Stomach (tissue), 9 donors: Measurements from ENCODE around the gene CWC22. TPM values are rescaled to one million over a fixed set of nuclear protein-coding genes. Genes with fewer than 3 reads are reported as not detected.

ENCODE experiments used
- DNase-seq, 2 donors: peaks; one replicate each; pipeline versions ENCODE4 v3.0.0 to v3.0.0-alpha.2; 2013 to 2019
- H3K27ac ChIP-seq, 5 donors: fragments of 200-600 bp in 4 of 5; sonication (generic) in 4 of 5; one replicate each; pipeline ENCODE4 v1.5.1; 2013 to 2019; ENCODE audit warnings: mild to moderate bottlenecking in 1 of 5, moderate library complexity in 1 of 5
- H3K27me3 ChIP-seq, 3 donors: fragments of 200-600 bp; sonication (generic); one replicate each; pipeline ENCODE4 v1.5.1; 2017 to 2019; ENCODE audit warnings: mixed run types in 1 of 3
- H3K36me3 ChIP-seq, 4 donors: fragments of 200-600 bp; sonication (generic); 1 replicate in 3 of 4; 2 replicates in 1 of 4; pipeline ENCODE4 v1.5.1; 2016 to 2019
- H3K4me1 ChIP-seq, 4 donors: fragments of 200-600 bp; sonication (generic); one replicate each; pipeline ENCODE4 v1.5.1; 2016 to 2019
- H3K4me3 ChIP-seq, 4 donors: fragments of 200-600 bp; sonication (generic) in 3 of 4; one replicate each; pipeline ENCODE4 v1.5.1; 2016 to 2019; ENCODE audit warnings: mild to moderate bottlenecking in 1 of 4
- H3K9me3 ChIP-seq, 4 donors: fragments of 200-600 bp; sonication (generic); one replicate each; pipeline ENCODE4 v1.5.1; 2016 to 2019
- EP300 ChIP-seq: sonication (generic); formaldehyde crosslinking; IDR thresholded peaks from one replicate; pipeline ENCODE4 v1.6.1; 2017; ENCODE audit warnings: antibody characterized with exemption
- POLR2A ChIP-seq, 4 donors: fragments of 450-650 bp; IDR thresholded peaks; one replicate each; pipeline ENCODE4 v1.6.1; 2016; ENCODE audit warnings: antibody characterized with exemption in 4 of 4, control low read depth in 2 of 4, mild to moderate bottlenecking in 1 of 4, moderate library complexity in 1 of 4
- POLR2AphosphoS5 ChIP-seq, 3 donors: sonication (generic); formaldehyde crosslinking; IDR thresholded peaks; one replicate each; pipeline ENCODE4 v1.6.1; 2016; ENCODE audit warnings: antibody characterized with exemption in 3 of 3
- WGBS, 5 donors: extraction: QIAGEN DNeasy Blood & Tissue Kit in 3 of 5; methylation state at CpG; one replicate each; pipeline versions ENCODE4 v1.1.5 to v1.1.7; 2013 to 2018; 5-methylcytosine and 5-hydroxymethylcytosine counted together
- intact Hi-C: fragments of 100-400 bp; cut with DNase I; formaldehyde crosslinking; loops from one replicate; pipeline ENCODE4 v1.15.1; 2023; ENCODE audit warnings: low total_unique reads
- polyA plus RNA-seq, 3 donors: library from polyadenylated mRNA; stranded (reverse); fragments of 200-250 nt; gene quantifications; one replicate each; pipeline ENCODE4 v1.2.3, GENCODE V29; 2013
- total RNA-seq, 5 donors: library from RNA; depleted of rRNA; stranded (reverse); fragments of >200 nt; gene quantifications; one replicate each; pipeline versions ENCODE4 v1.1.0 to v1.2.3, GENCODE V29; 2014 to 2016
- TF ChIP-seq, protein P1 (sequence below), 7 experiments: fragments of 450-650 bp in 4 of 7; fragments of 200-600 bp in 3 of 7; sonication (generic) in 3 of 7; IDR thresholded peaks; one replicate each; pipeline ENCODE4 v1.5.1; 2016 to 2019; ENCODE audit warnings: antibody characterized with exemption in 7 of 7, control low read depth in 2 of 7, mild to moderate bottlenecking in 1 of 7
- donor health status: healthy with polysubstance abuse.
- donor health status: Bipolar disorder and iron deficiency.
- donor health status: healthy.

Gene CWC22
- total and polyA plus RNA-seq, 8 donors = 2.9 to 24.0 (median 12.1) TPM

DNA sequence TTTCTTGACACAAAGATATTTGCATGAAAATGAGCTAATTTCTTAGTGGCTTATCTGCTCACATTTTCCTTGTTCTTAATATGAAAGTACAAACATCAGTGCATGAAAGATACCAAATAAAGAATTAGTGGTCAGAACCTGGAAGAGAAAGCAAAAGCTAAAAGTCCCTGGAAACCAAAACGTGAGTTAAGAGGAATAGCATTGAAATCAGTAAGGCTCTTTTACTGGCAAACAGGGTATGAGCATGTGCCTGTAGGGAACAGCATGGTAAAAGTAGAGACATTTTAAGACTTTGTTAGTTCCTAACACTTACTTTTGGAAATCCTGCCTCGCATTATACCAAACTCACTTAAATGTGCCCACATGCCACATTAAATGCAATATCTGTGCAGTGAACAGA lies 31.9 kb upstream of the CWC22 start:
- TF ChIP-seq, protein P1, sequence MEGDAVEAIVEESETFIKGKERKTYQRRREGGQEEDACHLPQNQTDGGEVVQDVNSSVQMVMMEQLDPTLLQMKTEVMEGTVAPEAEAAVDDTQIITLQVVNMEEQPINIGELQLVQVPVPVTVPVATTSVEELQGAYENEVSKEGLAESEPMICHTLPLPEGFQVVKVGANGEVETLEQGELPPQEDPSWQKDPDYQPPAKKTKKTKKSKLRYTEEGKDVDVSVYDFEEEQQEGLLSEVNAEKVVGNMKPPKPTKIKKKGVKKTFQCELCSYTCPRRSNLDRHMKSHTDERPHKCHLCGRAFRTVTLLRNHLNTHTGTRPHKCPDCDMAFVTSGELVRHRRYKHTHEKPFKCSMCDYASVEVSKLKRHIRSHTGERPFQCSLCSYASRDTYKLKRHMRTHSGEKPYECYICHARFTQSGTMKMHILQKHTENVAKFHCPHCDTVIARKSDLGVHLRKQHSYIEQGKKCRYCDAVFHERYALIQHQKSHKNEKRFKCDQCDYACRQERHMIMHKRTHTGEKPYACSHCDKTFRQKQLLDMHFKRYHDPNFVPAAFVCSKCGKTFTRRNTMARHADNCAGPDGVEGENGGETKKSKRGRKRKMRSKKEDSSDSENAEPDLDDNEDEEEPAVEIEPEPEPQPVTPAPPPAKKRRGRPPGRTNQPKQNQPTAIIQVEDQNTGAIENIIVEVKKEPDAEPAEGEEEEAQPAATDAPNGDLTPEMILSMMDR (IDR thresholded peaks at IDR 0.05) = no peak
- TF ChIP-seq POLR2A (IDR thresholded peaks at IDR 0.05) (no peak), EP300 (no peak), POLR2AphosphoS5 (IDR thresholded peaks at IDR 0.05) (no peak)
- Histone ChIP-seq H3K27ac (no peak overlapping the region), H3K9me3 (no peaks in the 10 kb centered on the region), H3K36me3 (no peaks in the 10 kb centered on the region), H3K27me3 (no peaks in the 10 kb centered on the region), H3K4me3 (no peak overlapping the region), H3K4me1 (no peaks in the 10 kb centered on the region)
- DNase-seq = no peak
- 57 to 65% (median 60%) methylated on average over 2 of the region's 2 CpGs for WGBS, 5 donors
- intact Hi-C loops = no loop called here

DNA sequence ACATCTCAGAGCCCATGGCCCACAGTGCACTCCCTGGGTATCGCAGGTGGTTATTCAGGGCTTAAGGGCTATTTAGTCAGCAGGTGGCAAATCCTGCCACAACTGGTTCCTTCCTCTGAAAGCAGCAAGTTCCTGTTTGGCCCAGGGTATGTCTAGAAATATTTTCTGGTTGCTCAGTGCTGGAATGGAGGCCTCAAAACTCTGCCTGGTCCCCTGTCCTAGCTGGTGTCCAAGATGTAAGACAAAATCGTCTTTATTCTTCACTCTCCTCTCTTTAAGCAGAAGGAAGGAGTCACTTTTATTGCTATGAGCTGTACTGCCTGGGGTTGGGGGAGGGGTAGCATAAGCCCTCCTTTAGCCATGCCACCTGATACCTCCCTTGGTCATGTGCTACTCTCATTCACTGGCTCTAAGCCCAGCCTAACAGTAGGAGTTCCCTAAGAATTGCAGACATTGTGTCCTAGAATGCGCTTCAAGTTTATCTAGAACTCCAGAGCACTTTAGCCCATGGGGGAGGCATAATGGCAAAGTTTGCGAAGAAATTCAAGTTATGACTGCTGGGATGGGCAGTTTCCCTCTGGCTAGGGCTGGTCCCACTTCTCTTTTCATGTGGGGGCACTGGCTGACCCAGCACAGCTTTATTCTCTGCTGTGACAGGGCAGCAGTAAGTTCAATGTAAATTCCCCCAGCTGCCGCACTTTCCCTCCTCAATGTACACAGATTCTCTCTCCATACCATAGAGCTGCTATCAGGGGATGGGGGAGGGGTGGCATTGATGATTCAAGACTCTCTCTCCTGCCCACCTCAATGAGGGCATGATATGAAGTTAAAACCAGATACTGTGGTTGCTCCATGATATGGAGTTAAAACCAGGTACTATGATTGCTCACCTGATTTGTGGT lies 27.1 kb upstream of the CWC22 start:
- H3K27me3 ChIP-seq = no peaks in the 10 kb centered on the region
- TF ChIP-seq EP300 = no peak
- TF ChIP-seq, protein P1 (IDR thresholded peaks at IDR 0.05) = no peak
- TF ChIP-seq POLR2A (IDR thresholded peaks at IDR 0.05) = no peak
- TF ChIP-seq POLR2AphosphoS5 (IDR thresholded peaks at IDR 0.05) = no peak
- intact Hi-C loops = no loop called here
- H3K36me3 ChIP-seq = no peaks in the 10 kb centered on the region
- H3K4me1 ChIP-seq = no peaks in the 10 kb centered on the region
- 55 to 81% (median 70%) methylated on average over 5 of the region's 5 CpGs for WGBS, 5 donors
- H3K27ac ChIP-seq = no peak overlapping the region
- peak in 1 of 2 donors; percentile 12 for DNase-seq
- peaks cover 0 to 8% (median 3%) of the 10 kb centered on the region in 4 donors for H3K9me3 ChIP-seq
- no peak overlapping the region for H3K4me3 ChIP-seq

DNA sequence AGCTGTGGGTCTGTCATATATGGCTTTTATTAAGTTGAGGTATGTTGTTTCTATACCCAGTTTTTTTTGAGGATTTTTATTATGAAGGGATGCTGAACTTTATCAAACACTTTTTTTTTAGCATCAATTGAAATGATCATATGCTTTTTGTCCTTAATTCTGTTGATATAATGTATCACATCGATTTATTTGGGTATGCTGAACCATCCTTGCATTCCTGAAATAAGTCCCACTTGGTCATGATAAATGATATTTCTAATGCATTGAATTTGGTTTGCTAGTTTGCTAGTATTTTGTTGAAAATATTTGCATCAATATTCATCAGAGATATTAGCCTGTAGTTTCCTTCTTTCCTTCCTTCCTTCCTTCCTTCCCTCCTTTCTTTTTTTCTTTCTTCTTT lies 22.5 kb upstream of the CWC22 start:
- DNase-seq = no peak
- TF ChIP-seq, protein P1 (IDR thresholded peaks at IDR 0.05) = no peak
- TF ChIP-seq EP300 (no peak), POLR2AphosphoS5 (IDR thresholded peaks at IDR 0.05) (no peak), POLR2A (IDR thresholded peaks at IDR 0.05) (no peak)
- Histone ChIP-seq H3K27me3 (no peaks in the 10 kb centered on the region), H3K27ac (no peak overlapping the region), H3K4me1 (no peaks in the 10 kb centered on the region), H3K36me3 (no peaks in the 10 kb centered on the region), H3K9me3 (peaks cover 0 to 13% (median 5%) of the 10 kb centered on the region in 4 donors), H3K4me3 (no peak overlapping the region)
- intact Hi-C loops = no loop called here
- WGBS, 5 donors = 82 to 86% (median 85%) methylated on average over 1 of the region's 1 CpG

DNA sequence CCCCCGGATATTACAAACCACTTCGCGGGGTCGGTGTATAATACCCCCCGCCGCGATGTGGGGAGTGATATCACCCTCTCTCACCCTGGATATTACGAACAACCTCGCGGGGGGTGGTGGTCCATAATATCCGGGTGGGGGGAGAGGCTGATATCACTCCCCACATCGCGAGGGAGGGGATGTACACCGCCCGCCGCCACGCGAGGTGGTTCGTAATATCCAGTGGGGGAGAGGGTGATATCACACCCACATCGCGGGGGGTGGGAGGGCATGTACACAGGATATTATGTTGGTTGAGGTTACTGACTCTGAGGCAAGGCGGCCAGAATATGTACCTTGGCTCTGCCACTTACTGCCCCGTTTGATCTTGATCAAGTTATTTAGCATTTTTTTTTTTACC lies 14.8 kb upstream of the CWC22 start:
- Histone ChIP-seq H3K36me3 (no peaks in the 10 kb centered on the region), H3K9me3 (no peaks in the 10 kb centered on the region), H3K4me1 (no peaks in the 10 kb centered on the region), H3K27me3 (no peaks in the 10 kb centered on the region), H3K4me3 (no peak overlapping the region), H3K27ac (no peak overlapping the region)
- TF ChIP-seq, protein P1 (IDR thresholded peaks at IDR 0.05) = no peak
- TF ChIP-seq POLR2A (IDR thresholded peaks at IDR 0.05) (no peak), EP300 (no peak), POLR2AphosphoS5 (IDR thresholded peaks at IDR 0.05) (no peak)
- DNase-seq = no peak
- intact Hi-C loops = no loop called here
- 91 to 94% (median 93%) methylated on average over 23 of the region's 23 CpGs for WGBS, 5 donors
